Measurements from ENCODE around the gene RSRC1. TPM values are rescaled to one million over a fixed set of nuclear protein-coding genes. Genes with fewer than 3 reads are reported as not detected.

The RSRC1 gene
- total RNA-seq, 3 donors from 2014 or later: 53.1 to 101 (median 59.3) TPM

GRCh38 chr3:158434412-158435038 lies 324.6 kb downstream of the RSRC1 start:
- Histone ChIP-seq H3K27me3 (no peaks in the 10 kb centered on the region), H3K4me1 (no peaks in the 10 kb centered on the region), H3K4me3 (no peak overlapping the region), H3K9me3 (no peaks in the 10 kb centered on the region), H3K36me3 (no peaks in the 10 kb centered on the region), H3K27ac (no peak overlapping the region)
- TF ChIP-seq POLR2A (IDR thresholded peaks at IDR 0.05) (no peak), CTCF (IDR thresholded peaks at IDR 0.05) (peak; percentile 21 to 67 (median 58)), POLR2AphosphoS5 (IDR thresholded peaks at IDR 0.05) (no peak)
- intact Hi-C loops (cut with DNase I; ENCODE audit: low total_unique reads): no loop called here
- peak in 1 of 2 donors; percentile 31 for DNase-seq (ENCODE audit: low spot score in 2 of 2)

- TF ChIP-seq POLR2A (IDR thresholded peaks at IDR 0.05) (no peak), POLR2AphosphoS5 (IDR thresholded peaks at IDR 0.05) (no peak), CTCF (IDR thresholded peaks at IDR 0.05) (no peak)
- H3K27me3 ChIP-seq: no peaks in the 10 kb centered on the region
- DNase-seq (ENCODE audit: low spot score in 2 of 2): no peak
- peaks cover 0 to 3% of the 10 kb centered on the region in 2 donors for H3K9me3 ChIP-seq
- intact Hi-C loops (cut with DNase I; ENCODE audit: low total_unique reads): no loop called here
- H3K27ac ChIP-seq: no peak overlapping the region
- no peaks in the 10 kb centered on the region for H3K4me1 ChIP-seq
- H3K4me3 ChIP-seq: no peak overlapping the region
- H3K36me3 ChIP-seq: no peaks in the 10 kb centered on the region
These were observed 333.7 kb downstream of the RSRC1 start for GRCh38 chr3:158443632-158444031.

- no peak for DNase-seq (ENCODE audit: low spot score in 2 of 2)
- TF ChIP-seq POLR2AphosphoS5 (IDR thresholded peaks at IDR 0.05): no peak
- TF ChIP-seq POLR2A (IDR thresholded peaks at IDR 0.05): no peak
- no peak for TF ChIP-seq CTCF (IDR thresholded peaks at IDR 0.05)
- intact Hi-C loops (cut with DNase I; ENCODE audit: low total_unique reads): no loop called here
- Histone ChIP-seq H3K9me3 (peaks cover 0 to 3% of the 10 kb centered on the region in 2 donors), H3K4me3 (no peak overlapping the region), H3K27ac (no peak overlapping the region), H3K27me3 (no peaks in the 10 kb centered on the region), H3K36me3 (peaks cover 2% of the 10 kb centered on the region), H3K4me1 (no peaks in the 10 kb centered on the region)
These were observed 337.5 kb downstream of the RSRC1 start for GRCh38 chr3:158447408-158447807.

- peaks cover 2% of the 10 kb centered on the region for H3K36me3 ChIP-seq
- H3K27ac ChIP-seq: no peak overlapping the region
- H3K27me3 ChIP-seq: no peaks in the 10 kb centered on the region
- no peaks in the 10 kb centered on the region for H3K9me3 ChIP-seq
- no peaks in the 10 kb centered on the region for H3K4me1 ChIP-seq
- TF ChIP-seq POLR2AphosphoS5 (IDR thresholded peaks at IDR 0.05): no peak
- TF ChIP-seq CTCF (IDR thresholded peaks at IDR 0.05): no peak
- intact Hi-C loops (cut with DNase I; ENCODE audit: low total_unique reads): no loop called here
- no peak for DNase-seq (ENCODE audit: low spot score in 2 of 2)
- no peak overlapping the region for H3K4me3 ChIP-seq
These were observed 341.6 kb downstream of the RSRC1 start for GRCh38 chr3:158451405-158452055.

- intact Hi-C loops (cut with DNase I; ENCODE audit: low total_unique reads): no loop called here
- H3K36me3 ChIP-seq: peaks cover 2% of the 10 kb centered on the region
- H3K27me3 ChIP-seq: no peaks in the 10 kb centered on the region
- no peak for DNase-seq (ENCODE audit: low spot score in 2 of 2)
- no peaks in the 10 kb centered on the region for H3K9me3 ChIP-seq
- no peak for TF ChIP-seq POLR2AphosphoS5 (IDR thresholded peaks at IDR 0.05)
- no peak for TF ChIP-seq CTCF (IDR thresholded peaks at IDR 0.05)
- TF ChIP-seq POLR2A (IDR thresholded peaks at IDR 0.05): no peak
- H3K4me3 ChIP-seq: no peak overlapping the region
- no peaks in the 10 kb centered on the region for H3K4me1 ChIP-seq
- H3K27ac ChIP-seq: no peak overlapping the region
These were observed 342.4 kb downstream of the RSRC1 start for GRCh38 chr3:158452334-158452733.
